Fibroblast of skin of right quadriceps (primary cell): Measurements from ENCODE around the gene GLI2.

Experiments
- DNase-seq: peaks from one replicate; pipeline ENCODE4 v3.0.0-alpha.2; 2013

Gene GLI2

DNA sequence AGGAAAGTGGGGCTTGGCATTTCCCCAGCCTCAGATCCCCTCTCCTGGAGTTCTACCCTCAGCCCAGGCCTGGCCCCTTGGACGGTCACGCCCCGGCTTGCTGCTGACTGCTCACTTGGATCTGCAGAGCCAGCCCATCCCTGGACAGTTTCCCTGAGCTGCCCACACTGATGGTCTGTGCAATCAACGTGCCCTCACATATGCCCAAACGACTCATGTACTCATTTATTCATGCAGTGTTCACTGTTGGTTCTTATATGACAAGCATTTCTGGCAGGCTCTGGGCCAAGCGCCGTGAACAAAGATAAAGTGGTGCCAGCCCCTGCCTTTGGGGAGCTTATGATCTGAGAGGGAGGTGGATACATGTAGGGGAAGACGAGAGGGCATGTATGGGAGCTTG is 20.3 kb upstream of the GLI2 start:
- DNase-seq, result no peak

- peak; percentile 28 for DNase-seq
Measured at GRCh38 chr2:120715941-120716340, 19.7 kb upstream of the GLI2 start.

DNA sequence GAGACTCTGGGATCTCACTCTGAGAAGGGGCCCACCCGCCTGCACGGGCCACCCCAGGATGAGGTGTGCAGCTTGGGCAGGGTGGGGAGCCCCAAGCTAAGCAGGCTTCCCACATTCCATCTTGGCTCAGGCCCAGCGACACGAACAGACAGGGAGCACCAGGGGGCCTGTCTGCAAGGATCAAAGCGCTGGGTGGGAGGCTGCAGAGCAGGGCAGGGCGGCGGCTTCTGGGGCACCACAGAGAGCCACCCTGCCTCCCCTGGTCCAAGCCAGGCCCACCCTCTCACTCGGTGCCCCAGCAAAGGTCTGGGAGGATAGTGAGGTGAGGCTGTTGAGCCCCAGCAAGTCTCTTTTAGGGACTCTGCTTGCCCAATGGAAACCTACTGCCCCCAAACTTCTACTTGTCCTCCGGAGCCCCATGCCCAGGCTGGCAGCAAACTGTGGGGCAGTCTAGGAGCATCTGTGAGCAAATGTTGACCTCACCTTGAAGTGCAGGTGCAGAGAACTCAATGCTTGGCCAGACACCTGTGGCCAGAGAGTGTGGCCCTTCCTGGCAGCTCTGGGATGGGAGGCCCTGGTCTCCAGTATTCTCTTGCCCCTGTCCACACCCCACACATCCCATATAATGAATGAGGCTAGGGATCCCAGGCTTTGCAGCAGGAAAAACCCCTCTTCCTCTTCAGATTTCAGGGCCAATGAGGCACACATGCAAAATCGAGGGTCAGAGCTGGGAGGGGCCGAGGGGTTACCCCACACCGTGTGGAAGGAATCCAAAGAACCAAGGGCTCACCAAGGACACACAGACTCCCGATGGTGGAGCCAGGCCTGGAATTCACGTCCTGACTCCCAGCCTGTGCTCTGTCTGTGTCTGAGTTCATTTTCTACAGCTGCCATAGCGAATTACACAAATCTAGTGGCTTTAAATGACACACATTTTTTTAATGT is 18.8 kb upstream of the GLI2 start:
- DNase-seq, result no peak

GRCh38 chr2:120719491-120719890 is 16.2 kb upstream of the GLI2 start:
- DNase-seq, result no peak

DNA sequence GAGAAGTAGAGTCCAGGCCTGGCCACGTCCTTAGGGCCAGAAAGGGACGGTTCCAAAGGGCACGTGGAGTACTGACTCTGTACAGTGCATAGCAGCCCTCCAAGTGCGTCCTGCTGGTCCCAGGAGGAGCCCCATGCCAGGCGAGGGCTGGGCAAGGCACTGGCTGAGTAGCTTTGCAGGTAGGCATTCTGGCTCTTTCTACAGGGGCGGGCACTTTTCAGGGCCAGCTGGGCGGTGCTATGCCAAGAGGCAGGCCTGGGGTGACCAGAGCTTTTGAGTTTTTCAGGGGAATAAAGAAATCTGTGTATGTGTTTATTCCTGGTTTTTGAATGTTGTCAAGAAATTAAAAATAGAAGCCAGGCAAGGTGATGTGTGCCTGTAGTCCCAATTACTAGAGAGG is 15.4 kb upstream of the GLI2 start:
- DNase-seq, result no peak

DNA sequence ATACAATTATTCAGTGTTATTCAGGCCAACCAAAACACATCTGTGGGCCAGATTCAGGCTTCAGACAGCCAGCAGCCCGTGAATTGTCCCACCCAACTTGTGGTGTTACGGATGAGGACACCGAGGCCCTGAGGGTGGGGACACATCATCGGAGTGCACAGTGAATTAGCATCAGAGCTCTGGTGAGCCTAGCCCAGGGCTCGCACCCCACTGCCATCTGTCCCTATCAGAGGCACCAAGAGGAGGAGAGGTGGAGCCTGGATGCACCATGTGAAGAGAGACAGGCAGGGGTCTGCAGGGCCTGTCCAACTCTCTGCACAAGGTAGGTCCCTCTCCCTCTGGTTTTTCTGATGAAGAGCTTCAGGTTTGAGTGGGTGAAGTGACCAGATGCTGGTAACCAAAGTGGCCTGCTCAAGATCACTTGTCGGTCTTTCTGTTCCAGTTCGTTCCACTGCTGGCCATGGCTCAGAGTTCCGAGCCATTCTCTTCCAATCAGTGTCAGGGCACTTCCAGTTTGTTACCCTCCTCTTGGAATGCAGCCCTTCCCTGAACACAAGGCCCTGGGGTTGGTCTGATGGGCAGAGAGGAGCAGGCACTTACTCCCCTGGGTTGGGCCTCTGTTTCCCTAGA is 14.8 kb upstream of the GLI2 start:
- DNase-seq, result no peak

DNA sequence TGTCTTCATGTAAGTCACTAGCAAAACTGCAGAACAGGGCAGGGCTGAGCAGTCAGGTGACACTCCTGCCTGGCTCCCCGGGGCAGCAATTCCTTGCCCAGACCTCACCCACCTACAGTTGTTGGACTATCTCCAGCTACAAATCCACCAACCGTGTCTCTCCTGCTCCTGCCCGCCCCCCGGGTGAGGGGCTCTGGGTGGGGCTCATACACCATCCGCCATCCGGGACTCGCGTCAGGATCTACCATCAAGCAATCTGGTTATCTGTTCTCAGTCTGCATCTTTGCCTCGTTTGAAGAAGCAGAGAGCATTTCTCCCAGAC is 13.5 kb upstream of the GLI2 start:
- no peak for DNase-seq

DNA sequence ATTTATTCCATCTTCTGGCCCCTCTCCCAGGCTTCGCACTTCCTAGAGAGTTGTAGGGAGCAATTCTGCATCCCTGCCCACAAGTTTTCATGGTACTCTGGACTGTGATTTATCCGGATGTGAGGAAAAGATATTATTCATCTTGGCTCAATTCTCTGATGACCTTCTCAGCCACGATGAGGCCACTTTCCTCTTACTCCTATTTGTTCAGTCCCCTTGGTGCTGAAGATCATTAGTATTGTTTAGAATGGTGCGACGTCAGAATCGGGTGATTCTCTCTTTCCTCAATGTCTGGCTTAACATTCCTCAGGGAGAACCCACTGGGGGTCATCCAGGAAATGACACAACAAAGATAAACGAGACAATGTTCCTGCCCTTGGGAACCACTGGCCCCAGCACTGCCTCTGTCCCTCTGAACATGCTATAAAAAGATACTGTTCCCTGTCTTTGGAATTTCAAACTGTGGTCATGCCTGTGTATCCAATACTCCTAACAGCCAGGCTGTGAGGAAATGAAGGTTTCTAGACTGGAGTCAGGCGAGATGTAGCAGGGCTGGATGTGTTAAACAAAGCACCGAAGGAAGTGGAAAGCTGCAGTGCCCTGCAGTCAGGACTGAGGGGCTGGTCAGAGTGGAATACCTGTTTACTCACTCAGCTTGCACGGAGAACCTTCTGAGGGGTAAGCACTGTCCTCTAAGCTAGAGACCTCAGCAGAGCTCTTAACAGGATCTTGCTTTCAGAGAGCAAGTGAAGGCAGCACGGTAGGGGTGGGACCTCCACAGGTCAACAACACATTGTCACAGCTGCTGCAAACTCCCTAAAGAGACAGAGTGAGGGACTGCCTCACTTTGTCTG is 12.9 kb upstream of the GLI2 start:
- DNase-seq, result peak; percentile 80

DNA sequence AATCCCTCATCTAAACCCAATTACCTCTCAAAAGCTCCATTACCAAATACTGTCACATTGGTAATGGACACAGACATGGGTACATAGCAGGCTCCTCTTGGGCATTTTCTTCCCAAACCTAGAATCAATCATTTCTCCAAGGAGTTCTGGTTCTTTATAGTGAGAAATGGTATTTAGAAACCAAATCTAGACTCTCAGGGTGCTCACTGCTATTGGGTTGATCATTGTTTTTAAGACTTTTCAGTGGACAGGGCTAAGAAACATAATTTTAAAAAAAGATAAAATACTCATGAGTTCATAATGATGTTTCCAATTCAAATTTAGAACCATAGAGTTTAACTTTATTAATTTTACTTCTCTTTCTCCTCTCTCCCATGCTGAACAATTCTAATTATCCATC is 9.4 kb upstream of the GLI2 start:
- no peak for DNase-seq

DNA sequence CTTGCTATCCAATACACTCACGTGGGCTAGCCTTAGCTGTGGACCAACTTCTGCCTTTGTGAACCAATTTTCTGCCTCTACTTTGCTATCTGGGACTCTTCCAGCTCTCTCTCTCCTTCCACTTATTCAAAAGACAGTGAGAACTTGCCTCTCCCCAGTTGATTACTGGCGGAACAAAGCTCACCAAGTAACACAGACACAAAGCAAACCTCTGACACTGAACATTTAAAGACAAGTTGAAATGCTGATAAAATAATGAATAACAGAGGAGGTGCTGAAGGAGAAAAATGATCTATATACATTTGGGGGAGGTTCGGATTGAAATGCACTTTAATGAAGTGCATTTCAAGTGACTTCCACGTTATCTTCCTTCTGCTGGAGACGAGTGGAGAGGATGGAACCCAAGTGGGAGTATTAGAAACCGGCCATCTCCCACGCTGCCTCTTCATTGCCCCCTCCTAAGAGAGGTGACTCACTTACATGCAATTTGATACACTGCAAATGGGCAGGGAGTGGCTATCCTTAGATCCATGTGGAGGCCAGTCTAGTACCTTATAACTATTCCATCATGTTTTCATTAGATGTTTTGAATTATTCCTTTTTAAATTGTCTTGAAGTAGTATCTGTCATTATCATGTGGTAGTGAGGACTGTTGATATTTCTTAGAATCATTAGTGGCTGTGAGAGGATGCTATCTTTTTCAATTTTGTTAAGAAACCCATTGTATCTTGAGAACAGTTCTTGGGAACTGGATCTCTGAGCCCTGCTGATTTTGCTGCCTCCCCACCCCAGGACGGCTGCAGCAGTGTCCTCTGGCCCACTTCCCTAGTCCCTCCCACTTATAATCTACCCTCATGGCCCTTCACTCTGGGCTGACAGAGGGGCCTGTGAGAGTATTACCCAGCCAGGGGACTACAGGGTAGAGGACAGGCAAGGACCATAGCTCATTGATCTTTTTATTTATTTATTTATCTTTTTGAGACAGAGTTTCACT is 6.0 kb upstream of the GLI2 start:
- DNase-seq, result peak; percentile 84

DNA sequence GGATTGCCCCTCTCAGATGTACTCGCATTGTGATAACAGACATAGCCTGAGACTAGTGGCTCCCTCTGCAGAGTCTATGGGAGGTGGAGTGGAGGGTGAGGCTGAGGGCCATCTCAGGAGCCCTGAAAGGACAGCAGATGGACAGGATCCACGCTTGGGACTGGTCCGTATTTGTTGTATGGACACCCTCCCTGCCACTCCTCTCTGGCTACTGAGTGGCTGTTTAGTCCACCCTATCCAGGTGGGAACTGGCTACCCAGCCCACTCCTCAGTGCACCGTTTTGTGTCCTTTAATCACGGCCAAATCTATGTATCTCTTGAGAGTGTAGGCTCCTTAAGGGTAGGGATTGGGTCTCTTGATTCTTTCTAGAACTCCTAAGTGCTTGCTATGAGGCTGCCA is 4.5 kb upstream of the GLI2 start:
- no peak for DNase-seq

DNA sequence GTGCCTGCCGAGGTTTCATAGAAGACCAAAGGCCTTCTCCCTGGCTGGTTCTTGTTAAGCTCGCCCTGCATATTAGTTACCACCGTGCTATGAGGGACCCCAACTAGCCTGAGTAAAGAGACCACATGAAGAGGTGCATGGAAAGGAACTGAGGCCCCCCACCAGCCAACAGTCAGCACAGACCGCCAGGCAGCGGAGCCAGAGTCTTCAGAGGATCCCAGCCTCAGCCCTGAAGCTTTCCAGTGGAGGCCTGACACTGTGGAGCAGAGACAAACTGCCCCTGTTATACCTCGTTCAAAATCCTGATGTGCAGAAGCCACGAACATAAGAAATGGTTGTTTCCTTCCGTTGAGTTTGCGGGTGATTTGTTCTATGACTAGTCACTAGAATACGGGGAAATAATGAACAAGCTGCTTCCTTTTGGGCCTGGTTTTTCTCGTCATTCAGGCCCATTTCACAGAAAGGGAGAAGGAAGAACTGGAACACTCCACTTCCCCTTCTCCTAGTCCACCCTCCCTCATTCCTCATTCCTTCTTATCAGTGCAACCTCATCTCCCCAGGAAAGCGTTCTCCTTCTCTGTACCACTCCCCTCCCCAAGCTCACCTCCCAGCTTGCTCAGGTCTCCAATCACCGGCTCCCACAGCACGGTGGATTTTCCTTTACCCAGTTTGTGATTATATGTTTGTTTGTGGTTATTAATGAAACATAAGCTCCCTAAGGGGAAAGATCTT is 3.0 kb upstream of the GLI2 start:
- no peak for DNase-seq

- no peak for DNase-seq
Measured at GRCh38 chr2:120733238-120733932, 2.3 kb upstream of the GLI2 start.

DNA sequence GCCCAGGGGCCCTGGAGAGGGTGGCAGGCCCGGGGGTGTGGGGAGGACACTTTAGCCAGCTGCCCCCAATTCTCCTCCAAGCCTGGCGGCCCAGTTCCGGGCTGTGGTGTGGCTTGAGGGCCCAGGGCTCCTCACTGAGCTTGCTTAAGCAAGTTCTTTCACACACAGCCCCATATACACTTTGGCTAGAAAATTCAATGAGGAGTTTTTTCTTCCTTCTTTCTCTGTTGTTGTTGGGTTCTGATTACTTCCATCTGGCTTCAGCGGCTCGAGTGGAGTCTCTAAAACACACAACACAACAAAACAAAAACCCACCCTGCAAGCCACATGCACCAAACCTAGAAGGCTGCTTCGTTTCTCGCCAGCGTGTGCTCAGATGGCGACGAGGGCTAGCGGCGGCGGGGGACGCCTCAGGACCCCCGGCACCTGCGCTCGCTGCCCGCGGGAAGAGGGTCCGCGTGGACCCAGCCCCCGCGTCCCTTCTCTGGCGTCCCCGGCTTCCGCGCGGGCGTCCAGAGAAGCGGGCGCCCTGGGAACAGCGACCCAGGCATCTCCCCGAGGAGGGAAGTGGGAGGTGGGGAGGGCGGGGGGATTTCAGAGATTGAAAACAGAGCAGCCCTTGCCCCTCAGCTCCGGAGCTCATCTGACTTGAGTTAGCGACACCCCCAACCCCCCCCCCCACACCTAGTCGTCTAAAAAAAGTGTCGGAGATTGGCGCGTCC is 577 bp upstream of the GLI2 start:
- no peak for DNase-seq

GRCh38 chr2:120736202-120736623 is 545 bp downstream of the GLI2 start:
- DNase-seq, result no peak

- DNase-seq, result peak; percentile 99
Measured at GRCh38 chr2:120736624-120737339, 1.1 kb downstream of the GLI2 start.

- DNase-seq, result peak; percentile 61
Measured at GRCh38 chr2:120737340-120738101, 1.9 kb downstream of the GLI2 start.

DNA sequence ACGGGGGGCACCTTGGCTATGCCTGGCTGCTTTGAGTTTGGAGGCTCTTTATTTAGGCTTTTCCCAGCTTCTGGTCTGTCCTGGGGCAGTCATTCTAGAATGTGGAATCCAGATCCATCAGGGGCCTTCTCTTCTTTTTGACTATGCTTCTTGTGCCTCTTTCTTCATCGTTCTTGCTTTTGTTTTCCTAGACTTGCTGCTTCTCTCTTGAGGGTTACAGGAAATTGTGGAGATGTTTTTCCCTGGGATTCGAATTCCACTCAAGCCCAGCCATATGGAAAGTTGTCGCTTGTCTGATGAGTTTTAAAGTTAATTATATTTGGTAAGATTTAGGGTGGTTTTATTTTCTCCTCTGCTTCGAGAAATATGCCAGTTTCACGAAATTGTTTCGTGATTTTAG is 2.4 kb downstream of the GLI2 start:
- peak; percentile 55 for DNase-seq
